HG02798 (cell line): ENCODE results near the gene MAP1LC3A.

Source experiments
- ATAC-seq: cut with Tn5 transposase; IDR thresholded peaks from one replicate; pipeline ENCODE4 v1.9.1; 2021; ENCODE audit warnings: mild to moderate bottlenecking; ENCODE audit not compliant: unreplicated experiment, poor library complexity

Gene MAP1LC3A

DNA sequence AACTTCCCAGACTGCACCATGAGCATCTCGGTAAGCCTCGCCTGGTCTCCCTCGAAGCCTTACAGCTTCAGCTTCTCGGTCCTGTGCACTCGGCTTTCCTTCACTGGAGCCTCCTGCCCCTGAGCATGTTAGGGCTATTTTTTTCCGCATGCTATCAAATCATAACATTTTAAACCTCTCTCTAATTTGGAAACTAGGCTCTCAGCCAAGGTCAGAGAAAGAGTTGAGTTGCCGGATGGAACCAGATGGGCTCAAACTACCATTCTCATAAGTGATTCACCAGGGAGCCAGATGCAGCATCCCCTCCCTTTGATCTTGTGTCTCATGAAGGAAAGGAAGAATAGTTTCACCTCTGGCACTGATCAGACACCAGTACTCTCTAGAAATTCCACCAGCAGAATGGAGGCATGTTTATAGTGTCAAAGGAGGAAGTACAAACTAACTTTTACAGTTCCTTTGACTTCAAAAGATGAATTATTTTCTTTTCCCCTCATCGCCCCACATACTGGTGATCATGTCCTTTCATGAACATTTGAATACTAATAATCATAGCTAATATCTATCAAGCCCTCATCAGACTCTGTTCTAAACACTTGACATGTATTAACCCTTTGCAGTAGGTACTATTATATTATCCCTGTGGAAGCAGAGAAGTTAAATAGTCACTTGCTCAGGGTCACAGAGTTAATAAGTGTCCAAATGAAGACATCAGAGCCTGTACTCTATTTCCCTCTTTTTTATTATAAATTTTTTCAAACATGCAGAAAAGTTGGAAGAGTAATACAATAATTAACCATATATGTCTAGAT lies 46.7 kb downstream of the MAP1LC3A start:
- ATAC-seq = no peak

DNA sequence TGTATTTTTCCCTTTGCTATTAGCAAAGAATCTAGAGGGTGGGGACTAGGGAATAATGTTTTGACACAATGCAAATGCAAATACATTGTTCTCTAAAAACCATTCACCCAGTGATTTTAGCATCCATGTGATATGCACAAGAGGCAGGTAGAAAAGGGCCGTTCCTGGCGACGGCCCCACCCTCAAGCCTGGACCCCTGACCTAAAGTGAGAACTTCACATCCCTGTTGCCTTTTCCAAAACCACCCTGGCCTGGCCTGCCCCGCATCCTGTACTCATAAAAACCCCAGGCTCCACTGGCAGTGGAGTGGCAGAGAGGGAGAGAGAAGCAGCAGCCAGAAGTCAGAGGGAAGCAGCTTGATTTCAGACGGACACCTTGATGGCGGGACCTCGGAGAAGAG lies 48.5 kb downstream of the MAP1LC3A start:
- ATAC-seq = no peak
